Gastrocnemius medialis (tissue), 4 donors: ENCODE results near the gene DCTN3.

ENCODE experiments used
- POLR2A ChIP-seq, 2 donors: fragments of 450-650 bp; IDR thresholded peaks; one replicate each; pipeline ENCODE4 v1.6.1; 2017; ENCODE audit warnings: antibody characterized with exemption in 2 of 2, mild to moderate bottlenecking in 2 of 2, moderate library complexity in 2 of 2
- TF ChIP-seq, protein P1 (sequence below), 5 experiments: fragments of 450-650 bp in 3 of 5; fragments of 200-600 bp in 2 of 5; sonication (generic) in 2 of 5; IDR thresholded peaks in 4 of 5; conservative IDR thresholded peaks in 1 of 5; 1 replicate in 4 of 5; 2 replicates in 1 of 5; pipeline ENCODE4 v1.5.1; 2016 to 2019; ENCODE audit warnings: antibody characterized with exemption in 5 of 5, mild to moderate bottlenecking in 3 of 5, moderate library complexity in 3 of 5

DNA sequence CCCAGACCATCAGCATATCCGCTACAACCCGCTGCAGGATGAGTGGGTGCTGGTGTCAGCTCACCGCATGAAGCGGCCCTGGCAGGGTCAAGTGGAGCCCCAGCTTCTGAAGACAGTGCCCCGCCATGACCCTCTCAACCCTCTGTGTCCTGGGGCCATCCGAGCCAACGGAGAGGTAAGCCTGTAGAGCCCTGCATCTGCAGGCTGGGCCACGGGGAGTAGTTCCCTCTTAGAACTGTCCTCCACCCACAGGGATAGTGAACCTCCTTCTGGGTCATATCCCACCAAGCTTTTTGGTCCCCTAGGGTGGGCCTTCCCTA lies 26.7 kb upstream of the DCTN3 start:
- TF ChIP-seq, protein P1, sequence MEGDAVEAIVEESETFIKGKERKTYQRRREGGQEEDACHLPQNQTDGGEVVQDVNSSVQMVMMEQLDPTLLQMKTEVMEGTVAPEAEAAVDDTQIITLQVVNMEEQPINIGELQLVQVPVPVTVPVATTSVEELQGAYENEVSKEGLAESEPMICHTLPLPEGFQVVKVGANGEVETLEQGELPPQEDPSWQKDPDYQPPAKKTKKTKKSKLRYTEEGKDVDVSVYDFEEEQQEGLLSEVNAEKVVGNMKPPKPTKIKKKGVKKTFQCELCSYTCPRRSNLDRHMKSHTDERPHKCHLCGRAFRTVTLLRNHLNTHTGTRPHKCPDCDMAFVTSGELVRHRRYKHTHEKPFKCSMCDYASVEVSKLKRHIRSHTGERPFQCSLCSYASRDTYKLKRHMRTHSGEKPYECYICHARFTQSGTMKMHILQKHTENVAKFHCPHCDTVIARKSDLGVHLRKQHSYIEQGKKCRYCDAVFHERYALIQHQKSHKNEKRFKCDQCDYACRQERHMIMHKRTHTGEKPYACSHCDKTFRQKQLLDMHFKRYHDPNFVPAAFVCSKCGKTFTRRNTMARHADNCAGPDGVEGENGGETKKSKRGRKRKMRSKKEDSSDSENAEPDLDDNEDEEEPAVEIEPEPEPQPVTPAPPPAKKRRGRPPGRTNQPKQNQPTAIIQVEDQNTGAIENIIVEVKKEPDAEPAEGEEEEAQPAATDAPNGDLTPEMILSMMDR (IDR thresholded peaks at IDR 0.05 in 4 of 5, conservative IDR thresholded peaks at IDR 0.05 in 1 of 5) = no peak
- no peak for TF ChIP-seq POLR2A (IDR thresholded peaks at IDR 0.05)
